ENCODE measurements around the gene MICB.
"Not testable (repeated sequence)": the region's sequence is repeated elsewhere in the genome, so short reads cannot be mapped to it uniquely, and the experiment has no call there.

Gene MICB

GRCh38 chr6:31509036-31509435, 11.1 kb downstream of the MICB start:
- DNase-seq (ENCODE audit: low read depth), result not testable (repeated sequence)

DNA sequence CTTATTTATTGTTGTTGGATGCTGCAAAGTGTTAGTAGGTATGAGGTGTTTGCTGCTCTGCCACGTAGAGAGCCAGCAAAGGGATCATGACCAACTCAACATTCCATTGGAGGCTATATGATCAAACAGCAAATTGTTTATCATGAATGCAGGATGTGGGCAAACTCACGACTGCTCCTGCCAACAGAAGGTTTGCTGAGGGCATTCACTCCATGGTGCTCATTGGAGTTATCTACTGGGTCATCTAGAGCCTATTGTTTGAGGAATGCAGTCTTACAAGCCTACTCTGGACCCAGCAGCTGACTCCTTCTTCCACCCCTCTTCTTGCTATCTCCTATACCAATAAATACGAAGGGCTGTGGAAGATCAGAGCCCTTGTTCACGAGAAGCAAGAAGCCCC, 12.1 kb downstream of the MICB start:
- DNase-seq (ENCODE audit: low read depth), result no peak

- no peak for DNase-seq (ENCODE audit: low read depth)
These were observed 15.7 kb downstream of the MICB start for GRCh38 chr6:31513456-31514165.

DNA sequence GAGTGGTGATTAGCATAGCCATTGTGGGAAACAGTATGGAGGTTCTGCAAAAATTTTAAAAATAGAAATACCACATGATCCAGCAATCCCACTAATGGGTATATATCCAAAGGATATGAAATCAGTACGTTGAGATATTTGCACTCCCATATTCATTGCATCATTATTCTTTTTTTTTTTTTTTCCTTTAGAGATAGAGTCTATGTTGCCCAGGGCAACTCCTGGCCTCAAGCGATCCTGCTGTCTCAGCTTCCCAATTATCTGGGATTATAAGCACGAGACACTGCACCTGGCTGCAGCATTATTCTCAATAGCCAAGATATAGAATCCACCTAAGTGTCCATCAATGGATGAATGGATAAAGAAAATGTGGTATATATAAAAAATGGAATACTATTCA, 23.9 kb downstream of the MICB start:
- DNase-seq (ENCODE audit: low read depth), result no peak

DNA sequence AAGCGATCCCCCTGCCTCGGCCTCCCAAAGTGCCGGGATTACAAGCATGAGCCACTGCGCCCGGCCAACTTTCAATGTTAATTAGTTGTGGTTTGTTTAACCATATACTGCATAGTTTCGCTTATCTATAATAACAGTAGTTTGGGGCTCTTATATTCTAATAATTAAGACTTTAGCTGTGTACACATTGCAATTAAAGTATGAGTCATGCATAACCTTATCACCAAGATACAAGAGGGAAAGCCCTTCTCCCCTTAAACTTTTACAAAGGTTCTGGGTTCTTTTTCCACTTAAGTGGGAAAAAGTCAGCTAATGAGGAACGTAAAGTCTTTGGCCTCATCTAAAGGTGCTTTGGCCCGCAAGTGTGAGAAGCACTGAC, 27.6 kb downstream of the MICB start:
- DNase-seq (ENCODE audit: low read depth), result no peak

DNA sequence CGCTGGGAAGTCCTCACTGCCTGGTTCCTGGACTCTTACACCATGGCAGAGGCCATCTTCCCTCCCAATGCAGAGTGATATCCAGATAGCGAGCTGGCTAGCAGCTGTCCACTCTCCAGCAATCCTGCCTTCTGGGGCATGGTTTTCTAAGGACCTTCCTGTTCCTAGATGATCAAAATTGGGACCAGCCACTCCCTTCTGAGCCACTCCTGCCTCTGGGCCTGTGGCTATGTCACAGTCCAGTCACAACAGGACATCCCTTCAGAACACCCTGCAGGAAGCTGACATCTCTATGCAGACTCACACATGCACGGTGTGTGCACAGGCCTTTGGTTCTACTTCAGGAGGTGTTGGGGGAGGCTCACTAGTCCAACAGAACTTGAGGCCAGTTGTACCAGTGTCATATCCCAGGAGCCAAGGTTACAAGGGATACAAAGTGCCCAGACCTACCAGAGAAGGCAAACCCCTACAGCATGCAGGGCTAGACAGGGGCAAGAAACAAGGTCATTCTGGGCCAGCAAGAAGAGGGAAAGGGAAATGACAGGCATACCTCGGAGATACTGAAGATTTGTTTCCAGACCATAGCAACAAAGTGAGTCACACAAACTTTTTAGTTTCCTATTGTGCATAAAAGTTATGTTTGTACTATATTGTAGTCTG, 28.1 kb downstream of the MICB start:
- DNase-seq (ENCODE audit: low read depth), result no peak

DNA sequence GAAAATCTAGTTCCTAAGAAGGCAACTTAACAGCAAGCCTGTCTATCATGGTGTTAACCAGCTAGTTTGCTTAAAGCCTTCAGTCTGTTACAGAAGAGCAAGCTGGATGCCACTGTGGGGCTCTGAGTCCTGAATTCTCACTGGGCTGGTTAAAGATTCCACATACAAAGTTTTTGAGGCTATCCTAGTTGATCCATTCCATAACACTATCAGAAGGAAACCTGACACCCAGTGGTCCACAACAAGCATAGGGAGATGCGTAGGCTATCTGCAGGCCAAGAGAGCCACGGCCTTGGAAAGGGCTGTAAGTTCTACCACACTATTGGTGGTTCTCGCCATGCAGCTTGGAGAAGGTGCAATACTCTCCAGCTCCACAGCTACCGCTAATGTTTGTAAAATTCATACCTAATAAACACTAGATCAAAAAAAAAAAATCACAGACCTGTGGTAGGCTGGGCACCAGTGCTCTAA, 30.4 kb downstream of the MICB start:
- no peak for DNase-seq (ENCODE audit: low read depth)

GRCh38 chr6:31528821-31529328, 30.9 kb downstream of the MICB start, which contains the start of gene MCCD1:
Gene MCCD1 (plus strand): TSS chr6:31528962. CDS start chr6:31529015, 53 bp downstream.
- no peak for DNase-seq (ENCODE audit: low read depth)

DNA sequence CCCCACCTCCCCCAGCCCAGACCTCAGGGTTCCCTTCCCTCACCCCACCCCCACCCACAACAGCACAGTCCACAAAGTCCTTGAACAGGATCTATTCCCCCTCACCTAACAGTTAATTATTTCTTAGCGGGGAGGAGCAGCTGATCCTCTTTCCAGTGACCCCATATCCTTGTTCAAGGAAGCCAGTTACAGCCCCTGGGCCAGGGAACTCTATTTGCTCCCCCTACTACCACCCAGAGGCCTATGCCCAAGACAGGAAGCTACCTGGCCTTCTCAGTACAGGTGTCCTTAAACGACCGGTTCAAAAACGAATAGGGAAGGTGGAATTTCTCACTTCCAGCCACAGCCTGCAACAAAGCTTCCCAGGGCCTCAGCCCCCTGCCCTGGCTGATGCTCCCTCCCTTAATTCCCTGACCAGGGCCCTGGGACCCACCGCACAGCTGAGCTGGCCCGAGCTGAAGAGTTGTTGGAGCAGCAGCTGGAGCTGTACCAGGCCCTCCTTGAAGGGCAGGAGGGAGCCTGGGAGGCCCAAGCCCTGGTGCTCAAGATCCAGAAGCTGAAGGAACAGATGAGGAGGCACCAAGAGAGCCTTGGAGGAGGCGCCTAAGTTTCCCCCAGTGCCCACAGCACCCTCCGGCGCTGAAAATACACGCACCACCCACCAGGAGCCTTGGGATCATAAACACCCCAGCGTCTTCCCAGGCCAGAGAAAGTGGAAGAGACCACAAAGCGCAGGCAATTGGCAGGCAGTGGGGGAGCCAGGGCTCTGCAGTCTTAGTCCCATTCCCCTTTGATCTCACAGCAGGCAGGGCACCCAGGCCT, 31.6 kb downstream of the MICB start:
- no peak for DNase-seq (ENCODE audit: low read depth)

DNA sequence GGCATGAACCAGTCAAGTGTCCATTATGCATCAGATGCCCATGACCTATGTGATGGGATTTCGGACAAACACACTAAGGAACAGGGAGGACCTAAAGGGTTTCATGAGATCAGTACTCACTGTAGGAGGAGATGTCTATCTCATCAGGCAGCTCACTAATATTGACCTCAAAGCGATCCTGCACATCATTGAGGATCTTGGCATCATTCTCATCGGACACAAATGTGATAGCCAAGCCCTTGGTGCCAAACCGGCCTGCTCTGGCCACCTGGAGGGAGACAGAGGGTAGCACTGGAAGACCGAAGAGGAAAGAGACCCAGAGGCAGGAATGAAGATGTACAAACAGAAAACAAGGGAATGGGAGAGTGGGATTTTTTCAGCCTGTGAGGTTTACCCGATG, 32.7 kb downstream of the MICB start:
- DNase-seq (ENCODE audit: low read depth), result no peak

DNA sequence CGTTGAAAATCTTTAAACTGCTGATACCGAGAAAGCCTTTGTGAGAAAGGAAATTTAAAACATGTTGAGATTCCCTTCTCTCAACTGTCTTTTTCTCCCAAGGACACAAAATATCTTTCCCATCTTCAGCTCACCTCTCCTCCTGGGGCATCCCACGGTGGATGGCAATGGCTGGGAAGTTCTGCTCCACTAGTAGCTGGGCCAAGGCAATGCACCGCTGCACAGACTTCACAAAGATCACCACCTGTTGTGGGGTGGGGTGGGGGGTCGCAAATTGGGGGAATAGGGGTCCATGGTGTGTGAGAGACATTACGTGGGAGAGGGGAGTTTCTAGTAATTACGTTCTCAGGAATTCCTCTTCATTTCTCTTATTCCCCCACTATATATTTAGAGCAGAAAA, 33.2 kb downstream of the MICB start:
- DNase-seq (ENCODE audit: low read depth), result no peak

- DNase-seq (ENCODE audit: low read depth), result no peak
These were observed 34.1 kb downstream of the MICB start for GRCh38 chr6:31531771-31532643.

GRCh38 chr6:31532644-31533454, 34.9 kb downstream of the MICB start:
- DNase-seq (ENCODE audit: low read depth), result no peak

DNA sequence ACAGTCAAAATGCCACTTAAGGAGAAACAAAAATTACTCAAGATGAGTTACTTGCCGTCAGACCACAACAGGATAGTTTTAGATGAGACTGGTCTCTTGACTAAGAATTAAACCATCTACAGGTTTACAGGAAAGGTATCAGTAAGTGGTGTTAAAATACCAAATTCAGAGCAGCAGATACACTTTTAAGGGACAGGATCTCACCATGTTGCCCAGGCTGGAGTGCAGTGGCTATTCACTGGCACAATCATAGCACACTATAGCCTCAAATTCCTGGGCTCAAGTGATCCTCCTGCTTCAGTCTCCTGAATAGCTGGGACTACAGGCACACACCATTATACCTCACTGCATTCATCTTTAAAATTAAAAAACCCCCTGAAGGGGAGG, 35.5 kb downstream of the MICB start:
- DNase-seq (ENCODE audit: low read depth), result no peak

DNA sequence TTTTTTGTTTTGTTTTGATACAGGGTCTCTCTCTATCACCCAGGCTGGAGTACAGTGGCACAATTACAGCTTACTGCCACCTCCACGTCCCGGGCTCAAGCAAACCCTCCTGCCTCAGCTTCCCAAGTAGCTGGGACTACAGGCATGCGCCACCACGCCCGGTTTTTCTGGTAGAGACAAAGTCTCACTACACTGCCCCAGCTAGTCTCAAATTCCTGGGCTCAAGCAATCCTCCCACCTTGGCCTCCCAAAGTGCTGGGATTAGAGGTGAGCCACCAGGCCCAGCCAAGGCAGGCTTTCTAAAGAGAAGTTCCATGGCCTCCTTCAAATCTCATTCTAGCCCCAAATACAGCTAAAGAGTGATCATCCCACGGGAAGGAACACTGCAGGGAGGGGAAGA, 36.1 kb downstream of the MICB start:
- no peak for DNase-seq (ENCODE audit: low read depth)

DNA sequence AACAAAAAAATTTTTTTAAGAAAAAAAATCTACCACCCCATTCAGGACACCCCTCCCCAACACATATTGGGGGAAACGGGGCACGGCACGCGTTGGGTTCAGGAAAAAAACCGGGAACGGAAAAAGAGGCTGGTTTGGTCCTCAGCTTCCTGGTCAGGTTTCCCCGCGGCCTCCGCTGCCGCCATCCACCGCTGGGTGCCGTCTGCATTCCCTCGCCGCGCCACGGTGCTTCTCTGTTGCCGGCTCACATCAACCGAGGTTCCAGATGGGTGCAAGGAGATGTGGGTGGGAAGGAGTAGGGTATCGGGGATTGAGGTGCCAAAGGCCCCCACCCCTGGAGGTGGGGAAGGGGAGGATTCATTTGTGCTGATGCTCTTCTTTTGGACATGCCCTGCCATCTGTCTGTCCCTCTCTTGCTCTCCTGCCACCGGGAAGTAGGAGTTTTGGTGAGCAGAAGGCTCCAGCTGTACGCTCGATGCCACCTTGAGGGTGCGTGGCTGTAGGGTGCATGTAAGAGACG, 36.6 kb downstream of the MICB start:
- DNase-seq (ENCODE audit: low read depth), result no peak

DNA sequence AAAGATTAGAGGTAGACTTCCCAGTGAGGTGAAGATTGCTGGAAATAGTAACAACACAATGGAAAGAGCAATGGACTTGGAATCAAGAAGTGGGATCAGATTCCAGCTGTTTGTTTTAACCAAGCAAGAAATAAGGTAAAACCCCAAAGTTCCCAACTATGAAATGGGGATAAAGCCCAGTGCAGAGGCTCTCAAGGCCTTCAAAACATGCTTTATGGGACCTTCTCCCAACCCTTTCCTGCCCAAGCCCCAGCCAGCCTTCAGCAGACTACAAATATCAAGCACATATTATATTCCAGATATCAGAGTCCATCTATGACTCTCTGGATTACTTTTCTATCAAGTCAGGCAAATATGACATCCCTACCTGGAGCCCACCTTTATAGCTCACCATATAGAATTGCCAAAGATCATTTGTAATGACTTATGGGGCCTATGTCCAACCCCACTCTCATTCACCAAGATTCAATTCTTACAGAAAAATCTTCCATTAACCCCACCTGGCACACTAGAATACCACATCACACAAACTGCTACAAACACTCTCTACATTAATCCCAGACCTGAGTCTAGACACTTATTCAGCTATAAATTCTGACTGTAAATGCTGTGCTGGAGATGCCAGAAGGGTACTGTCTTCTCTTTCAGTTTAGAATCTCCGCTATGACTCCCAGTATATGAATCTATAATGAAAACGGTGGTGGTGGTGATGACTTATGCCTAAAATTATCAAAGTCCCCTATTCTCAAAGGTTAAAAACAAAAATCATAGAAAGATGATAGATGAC, 37.8 kb downstream of the MICB start:
- no peak for DNase-seq (ENCODE audit: low read depth)

GRCh38 chr6:31538805-31539400, 41.0 kb downstream of the MICB start:
- no peak for DNase-seq (ENCODE audit: low read depth)

GRCh38 chr6:31540640-31541039, 42.7 kb downstream of the MICB start:
- no peak for DNase-seq (ENCODE audit: low read depth)

All from stimulated activated CD8-positive, alpha-beta memory T cell treated with anti-CD3 and anti-CD28 coated beads, Interleukin-15, amount 100 ng/mL, for 24 hours (primary cell).